Ovary (tissue), 9 donors: ENCODE data around the gene SRL. TPM values are rescaled to one million over a fixed set of nuclear protein-coding genes. Genes with fewer than 3 reads are reported as not detected.

Source experiments
- DNase-seq, 5 donors: peaks; one replicate each; pipeline ENCODE4 v3.0.0-alpha.2; 2019 to 2020
- H3K27ac ChIP-seq, 2 donors: fragments of 200-600 bp; one replicate each; pipeline versions ENCODE4 v1.5.1 to v1.8.0; 2019 to 2022
- H3K27me3 ChIP-seq: fragments of 200-600 bp; one replicate; pipeline ENCODE4 v1.8.0; 2022
- H3K36me3 ChIP-seq: fragments of 200-600 bp; sonication (generic); one replicate; pipeline ENCODE4 v1.5.1; 2019
- H3K4me1 ChIP-seq: one replicate; pipeline ENCODE4 v1.8.1; 2013; ENCODE audit warnings: mild to moderate bottlenecking, moderate library complexity; ENCODE audit not compliant: insufficient read depth
- H3K4me3 ChIP-seq: fragments of 200-600 bp; sonication (generic); one replicate; pipeline ENCODE4 v1.5.1; 2017
- H3K9me3 ChIP-seq, 2 donors: fragments of 200-600 bp in 1 of 2; sonication (generic) in 1 of 2; one replicate each; pipeline versions ENCODE4 v1.5.1 to v1.8.1; 2013 to 2019; ENCODE audit warnings: mild to moderate bottlenecking in 1 of 2, moderate library complexity in 1 of 2
- EP300 ChIP-seq: sonication (generic); formaldehyde crosslinking; IDR thresholded peaks from one replicate; pipeline ENCODE4 v1.6.1; 2017; ENCODE audit warnings: antibody characterized with exemption
- POLR2A ChIP-seq: fragments of 450-650 bp; IDR thresholded peaks from one replicate; pipeline ENCODE4 v1.6.1; 2017; ENCODE audit warnings: antibody characterized with exemption, mild to moderate bottlenecking, moderate library complexity
- WGBS, 3 donors: extraction: QIAGEN DNeasy Blood & Tissue Kit in 1 of 3; methylation state at CpG; one replicate each; pipeline versions ENCODE4 v1.1.5 to v1.1.7; 2013 to 2017; 5-methylcytosine and 5-hydroxymethylcytosine counted together
- intact Hi-C, 4 donors: fragments of 100-400 bp; cut with DNase I; formaldehyde crosslinking; loops; one replicate each; pipeline versions ENCODE4 v1.11.0 to v1.15.1; 2022 to 2023
- polyA plus RNA-seq, 2 donors: library from polyadenylated mRNA; stranded (reverse); fragments of 200-250 nt in 1 of 2; fragments of 350-450 nt in 1 of 2; fragmentation: Illumina TruSeq in 1 of 2; extraction: RNeasy Lipid Tissue Mini Kit (QIAGEN cat#74804) in 1 of 2; gene quantifications; one replicate each; pipeline ENCODE4 v1.2.3, GENCODE V29; 2013 to 2014
- total RNA-seq, 7 donors: library from RNA; depleted of rRNA in 2 of 7; stranded (reverse); fragments of >200 nt in 2 of 7; fragmentation: NEBNext Ultra II Directional in 3 of 7; extraction: Animal tissue kit (Norgen Biotek cat#: 25700) in 3 of 7; gene quantifications; one replicate each; pipeline versions ENCODE4 v1.1.0 to v1.2.4, GENCODE V29; 2016 to 2023
- TF ChIP-seq, protein P1 (sequence below), 3 donors: fragments of 450-650 bp in 2 of 3; fragments of 200-600 bp in 1 of 3; IDR thresholded peaks; one replicate each; pipeline versions ENCODE4 v1.5.1 to v1.8.0; 2016 to 2022; ENCODE audit warnings: antibody characterized with exemption in 3 of 3, mild to moderate bottlenecking in 1 of 3
- donor health status: DM: no; HTN: no; CAD: no; lungs with moderate emphysema.
- donor health status: DM: no; HTN: no; CAD: no.
- donor health status: Bipolar disorder and iron deficiency.
- donor health status: DM: yes; HTN: yes; CAD: no.
- donor health status: DM: no; HTN: no; CAD: no.
- donor health status: DM: yes; HTN: yes; CAD: no.

SRL gene
- total and polyA plus RNA-seq, 9 donors, result under 0.01 to 7.5 (median 1.0) TPM

- H3K27me3 ChIP-seq, result no peaks in the 10 kb centered on the region
- no peaks in the 10 kb centered on the region for H3K36me3 ChIP-seq
- no peaks in the 10 kb centered on the region for H3K9me3 ChIP-seq
- 48 to 64% (median 52%) methylated on average over 14 of the region's 14 CpGs for WGBS, 3 donors
- H3K4me1 ChIP-seq, result no peaks in the 10 kb centered on the region
- H3K27ac ChIP-seq, result no peak overlapping the region
- no peak overlapping the region for H3K4me3 ChIP-seq
- no peak for DNase-seq
- TF ChIP-seq EP300, result no peak
- TF ChIP-seq POLR2A, result no peak
- TF ChIP-seq, protein P1, sequence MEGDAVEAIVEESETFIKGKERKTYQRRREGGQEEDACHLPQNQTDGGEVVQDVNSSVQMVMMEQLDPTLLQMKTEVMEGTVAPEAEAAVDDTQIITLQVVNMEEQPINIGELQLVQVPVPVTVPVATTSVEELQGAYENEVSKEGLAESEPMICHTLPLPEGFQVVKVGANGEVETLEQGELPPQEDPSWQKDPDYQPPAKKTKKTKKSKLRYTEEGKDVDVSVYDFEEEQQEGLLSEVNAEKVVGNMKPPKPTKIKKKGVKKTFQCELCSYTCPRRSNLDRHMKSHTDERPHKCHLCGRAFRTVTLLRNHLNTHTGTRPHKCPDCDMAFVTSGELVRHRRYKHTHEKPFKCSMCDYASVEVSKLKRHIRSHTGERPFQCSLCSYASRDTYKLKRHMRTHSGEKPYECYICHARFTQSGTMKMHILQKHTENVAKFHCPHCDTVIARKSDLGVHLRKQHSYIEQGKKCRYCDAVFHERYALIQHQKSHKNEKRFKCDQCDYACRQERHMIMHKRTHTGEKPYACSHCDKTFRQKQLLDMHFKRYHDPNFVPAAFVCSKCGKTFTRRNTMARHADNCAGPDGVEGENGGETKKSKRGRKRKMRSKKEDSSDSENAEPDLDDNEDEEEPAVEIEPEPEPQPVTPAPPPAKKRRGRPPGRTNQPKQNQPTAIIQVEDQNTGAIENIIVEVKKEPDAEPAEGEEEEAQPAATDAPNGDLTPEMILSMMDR (IDR thresholded peaks at IDR 0.05), result no peak
- intact Hi-C loops, result loop anchor here in 1 of 4 donors (10.0 kb wide), 1 partner anchor 108 kb away; no protein-coding TSS in a partner anchor
Measured at GRCh38 chr16:4232541-4233386, 9.1 kb downstream of the SRL start.

DNA sequence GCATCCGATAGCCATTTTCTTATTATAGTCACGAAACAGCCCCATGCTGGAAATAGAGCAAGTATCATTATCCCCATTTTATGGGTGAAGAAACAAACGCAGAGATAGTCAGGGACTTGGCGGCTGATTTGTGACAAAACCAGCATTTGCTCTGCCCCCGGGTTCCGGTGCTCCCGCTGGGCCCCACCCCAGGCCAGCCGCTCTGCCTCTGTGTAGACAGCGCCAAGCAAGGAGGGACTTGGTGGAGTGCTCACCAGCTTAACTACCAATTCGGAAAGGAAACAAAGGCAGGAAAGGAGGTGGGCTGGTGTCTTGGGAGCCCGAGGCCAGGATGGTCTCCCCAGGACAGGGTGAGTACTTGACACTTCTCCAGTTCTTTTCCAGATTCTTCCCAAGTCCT is 10.0 kb downstream of the SRL start:
- Histone ChIP-seq H3K4me1 (no peaks in the 10 kb centered on the region), H3K36me3 (no peaks in the 10 kb centered on the region), H3K4me3 (no peak overlapping the region), H3K9me3 (no peaks in the 10 kb centered on the region), H3K27me3 (no peaks in the 10 kb centered on the region), H3K27ac (no peak overlapping the region)
- intact Hi-C loops, result loop anchor here in 1 of 4 donors (10.0 kb wide), 1 partner anchor 107 kb away; no protein-coding TSS in a partner anchor
- no peak for DNase-seq
- WGBS, 3 donors, result 78 to 90% (median 88%) methylated on average over 11 of the region's 11 CpGs
- TF ChIP-seq POLR2A (no peak), EP300 (no peak)
- TF ChIP-seq, protein P1 (IDR thresholded peaks at IDR 0.05), result no peak

- H3K27ac ChIP-seq, result no peak overlapping the region
- H3K9me3 ChIP-seq, result no peaks in the 10 kb centered on the region
- intact Hi-C loops, result loop anchor here in 1 of 4 donors (10.0 kb wide), 1 partner anchor 107 kb away; no protein-coding TSS in a partner anchor
- H3K4me3 ChIP-seq, result no peak overlapping the region
- no peak for DNase-seq
- no peaks in the 10 kb centered on the region for H3K36me3 ChIP-seq
- no peaks in the 10 kb centered on the region for H3K27me3 ChIP-seq
- no peaks in the 10 kb centered on the region for H3K4me1 ChIP-seq
- TF ChIP-seq POLR2A, result no peak
- TF ChIP-seq EP300, result no peak
- TF ChIP-seq, protein P1 (IDR thresholded peaks at IDR 0.05), result no peak
- 82 to 83% (median 82%) methylated on average over 10 of the region's 10 CpGs for WGBS, 3 donors
Measured at GRCh38 chr16:4231367-4231766, 10.5 kb downstream of the SRL start.

DNA sequence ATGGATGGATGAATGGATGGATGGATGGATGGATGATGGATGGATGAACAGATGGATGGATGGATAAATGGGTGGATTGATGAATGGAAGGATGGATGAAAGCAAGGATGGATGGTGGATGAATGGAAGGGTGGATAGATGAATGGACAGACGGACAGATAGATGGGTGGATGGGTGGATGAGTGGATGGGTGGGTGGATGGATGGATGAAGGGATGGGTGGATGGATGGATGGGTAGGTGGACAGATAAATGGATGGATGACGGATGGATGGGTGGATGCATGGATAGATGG is 14.9 kb downstream of the SRL start:
- no peaks in the 10 kb centered on the region for H3K27me3 ChIP-seq
- H3K4me3 ChIP-seq, result no peak overlapping the region
- H3K9me3 ChIP-seq, result no peaks in the 10 kb centered on the region
- no peak for DNase-seq
- H3K36me3 ChIP-seq, result no peaks in the 10 kb centered on the region
- 82 to 89% (median 87%) methylated on average over 2 of the region's 2 CpGs for whole genome bisulfite sequencing, 3 donors
- intact Hi-C loops, result no loop called here
- H3K27ac ChIP-seq, result no peak overlapping the region
- no peak for TF ChIP-seq POLR2A
- TF ChIP-seq, protein P1 (IDR thresholded peaks at IDR 0.05), result no peak
- TF ChIP-seq EP300, result no peak
- H3K4me1 ChIP-seq, result no peaks in the 10 kb centered on the region
